H1 (cell line): ENCODE measurements around the gene ENTPD1. TPM values are rescaled to one million over a fixed set of nuclear protein-coding genes. Genes with fewer than 3 reads are reported as not detected.

Experiments used
- CTCF ChIA-PET: fragments of 300-600 bp; sonication (Branson Sonifier 250); formaldehyde crosslinking; loops from one replicate; lab custom pipeline; 2021; ENCODE audit not compliant: partially characterized antibody; lab: Charles Lee
- POLR2A ChIA-PET: fragments of 300-600 bp; sonication (Branson Sonifier 250); formaldehyde crosslinking; loops from one replicate; lab custom pipeline; 2021; ENCODE audit warnings: inconsistent platforms; ENCODE audit not compliant: partially characterized antibody; lab: Charles Lee
- DNase-seq, 2 experiments: peaks; one replicate each; pipeline versions ENCODE4 v3.0.0 to v3.0.0-alpha.2; 2010 to 2022; ENCODE audit warnings: low spot score in 2 of 2, low read depth in 1 of 2, mixed read lengths in 1 of 2
- FAIRE-seq: peaks from 2 replicates; lab custom pipeline; 2011; peaks lifted over from hg19 to GRCh38; lab: Jason Lieb, UNC
- H2AFZ ChIP-seq: 2 replicates; pipeline ENCODE4 v1.8.1; 2012; ENCODE audit warnings: low read length, inconsistent platforms
- H2AK5ac ChIP-seq: 2 replicates; pipeline ENCODE4 v1.6.1; 2013; ENCODE audit warnings: low read depth, low read length
- H2BK120ac ChIP-seq: replicated peaks from 2 replicates; pipeline ENCODE3; 2013; ENCODE audit warnings: low read depth, low read length, inconsistent platforms
- H2BK12ac ChIP-seq: 2 replicates; pipeline ENCODE4 v1.6.1; 2013; ENCODE audit warnings: low read depth, low read length
- H2BK15ac ChIP-seq: 2 replicates; pipeline ENCODE4 v1.6.1; 2013; ENCODE audit warnings: low read length
- H2BK20ac ChIP-seq: 2 replicates; pipeline ENCODE4 v1.6.1; 2013; ENCODE audit warnings: low read length
- H2BK5ac ChIP-seq: 2 replicates; pipeline ENCODE4 v1.6.1; 2013; ENCODE audit warnings: low read depth, low read length
- H3K14ac ChIP-seq: 2 replicates; pipeline ENCODE4 v1.6.1; 2013; ENCODE audit warnings: inconsistent platforms; ENCODE audit not compliant: insufficient read length
- H3K18ac ChIP-seq: 2 replicates; pipeline ENCODE4 v1.6.1; 2013; ENCODE audit warnings: low read length; ENCODE audit errors: extremely low read depth
- H3K23ac ChIP-seq: 2 replicates; pipeline ENCODE4 v1.6.1; 2013; ENCODE audit warnings: inconsistent platforms; ENCODE audit not compliant: insufficient read length
- H3K23me2 ChIP-seq: 2 replicates; pipeline ENCODE4 v1.6.1; 2013; ENCODE audit warnings: low read depth, low read length
- H3K27ac ChIP-seq: 2 replicates; pipeline ENCODE4 v1.6.1; 2011; ENCODE audit warnings: low read depth, low read length, inconsistent platforms
- H3K27me3 ChIP-seq, 4 experiments: replicated peaks in 1 of 4; 1 replicate in 1 of 4; 2 replicates in 3 of 4; pipeline versions ENCODE4 v1.6.1 to v1.8.1; 2011 to 2013; ENCODE audit warnings: low read length in 3 of 4, mild to moderate bottlenecking in 3 of 4, inconsistent platforms in 2 of 4, mixed read lengths in 2 of 4, moderate library complexity in 1 of 4; ENCODE audit not compliant: control insufficient read depth in 3 of 4, insufficient read depth in 3 of 4; ENCODE audit errors: extremely low read depth in 1 of 4
- H3K36me3 ChIP-seq, 4 experiments: 2 replicates each; pipeline versions ENCODE4 v1.6.1 to v1.8.1; 2011 to 2013; ENCODE audit warnings: mild to moderate bottlenecking in 4 of 4, low read length in 3 of 4, moderate library complexity in 2 of 4, control low read depth in 1 of 4, inconsistent platforms in 1 of 4; ENCODE audit not compliant: insufficient read depth in 4 of 4, control insufficient read depth in 2 of 4
- H3K4ac ChIP-seq: replicated peaks from 2 replicates; pipeline ENCODE3; 2013; ENCODE audit warnings: low read length, low read depth, mixed read lengths, inconsistent platforms; ENCODE audit not compliant: insufficient read length
- H3K4me1 ChIP-seq, 4 experiments: replicated peaks in 1 of 4; 1 replicate in 1 of 4; 2 replicates in 3 of 4; pipeline versions ENCODE4 v1.6.1 to v1.8.1; 2011 to 2013; ENCODE audit warnings: low read length in 3 of 4, inconsistent platforms in 2 of 4, mixed read lengths in 1 of 4; ENCODE audit not compliant: insufficient read depth in 4 of 4, control insufficient read depth in 3 of 4
- H3K4me2 ChIP-seq, 2 experiments: 2 replicates each; pipeline versions ENCODE4 v1.6.1 to v1.8.1; 2011 to 2013; ENCODE audit warnings: low read depth in 2 of 2, low read length in 2 of 2, control low read depth in 1 of 2, inconsistent platforms in 1 of 2, mild to moderate bottlenecking in 1 of 2; ENCODE audit not compliant: insufficient read depth in 1 of 2
- H3K4me3 ChIP-seq, 4 experiments: fragments of 200-600, 300-600 bp in 1 of 4; sonication (generic), shearing (Covaris generic), sonication (Bioruptor Twin) in 1 of 4; 2 replicates each; pipeline versions ENCODE4 v1.5.1 to v1.8.1; 2011 to 2016; ENCODE audit warnings: low read length in 4 of 4, low read depth in 3 of 4, control low read depth in 2 of 4, inconsistent platforms in 2 of 4, mild to moderate bottlenecking in 2 of 4, mixed read lengths in 1 of 4, moderate library complexity in 1 of 4; ENCODE audit not compliant: insufficient read depth in 2 of 4; ENCODE audit errors: extremely low read depth in 1 of 4
- H3K56ac ChIP-seq: replicated peaks from 2 replicates; pipeline ENCODE3; 2013; ENCODE audit warnings: low read depth, mild to moderate bottlenecking, mixed read lengths, low read length, inconsistent platforms; ENCODE audit not compliant: insufficient read length
- H3K79me1 ChIP-seq: 2 replicates; pipeline ENCODE4 v1.6.1; 2013; ENCODE audit warnings: low read depth, low read length, control low read depth
- H3K79me2 ChIP-seq, 2 experiments: 2 replicates each; pipeline versions ENCODE4 v1.6.1 to v1.8.1; 2012 to 2013; ENCODE audit warnings: low read length in 2 of 2, mild to moderate bottlenecking in 2 of 2, inconsistent platforms in 1 of 2; ENCODE audit not compliant: insufficient read depth in 2 of 2, control insufficient read depth in 1 of 2
- H3K9ac ChIP-seq, 4 experiments: replicated peaks in 1 of 4; 1 replicate in 1 of 4; 2 replicates in 3 of 4; pipeline versions ENCODE4 v1.6.1 to v1.8.1; 2011 to 2013; ENCODE audit warnings: low read depth in 3 of 4, low read length in 3 of 4, control low read depth in 2 of 4, mild to moderate bottlenecking in 2 of 4, moderate library complexity in 2 of 4, inconsistent platforms in 1 of 4; ENCODE audit errors: extremely low read depth in 1 of 4
- H3K9me3 ChIP-seq, 2 experiments: 2 replicates each; pipeline versions ENCODE4 v1.6.1 to v1.8.1; 2012 to 2013; ENCODE audit warnings: mild to moderate bottlenecking in 2 of 2, moderate library complexity in 2 of 2, control low read depth in 1 of 2, inconsistent platforms in 1 of 2, low read depth in 1 of 2, low read length in 1 of 2, mixed read lengths in 1 of 2; ENCODE audit not compliant: insufficient read depth in 2 of 2
- H4K20me1 ChIP-seq, 2 experiments: replicated peaks in 1 of 2; 2 replicates each; pipeline versions ENCODE3 to v1.8.1; 2011 to 2013; ENCODE audit warnings: inconsistent platforms in 2 of 2, low read length in 2 of 2, mild to moderate bottlenecking in 1 of 2; ENCODE audit not compliant: insufficient read depth in 2 of 2, control insufficient read depth in 1 of 2
- H4K5ac ChIP-seq: 2 replicates; pipeline ENCODE4 v1.6.1; 2013; ENCODE audit warnings: low read length, low read depth, mixed read lengths, inconsistent platforms; ENCODE audit not compliant: insufficient read length
- H4K8ac ChIP-seq: 2 replicates; pipeline ENCODE4 v1.8.0; 2013; ENCODE audit warnings: mild to moderate bottlenecking, moderate library complexity, low read length, inconsistent platforms; ENCODE audit not compliant: insufficient read depth; ENCODE audit errors: extremely low read depth
- H4K91ac ChIP-seq: replicated peaks from 2 replicates; pipeline ENCODE3; 2013; ENCODE audit warnings: low read length, mixed read lengths, inconsistent platforms; ENCODE audit not compliant: insufficient read length
- CEBPB ChIP-seq: IDR thresholded peaks from 2 replicates; pipeline ENCODE4 v1.6.1; 2012; ENCODE audit warnings: low read depth, low read length
- CTCF ChIP-seq, 3 experiments: IDR thresholded peaks; 1 replicate in 2 of 3; 2 replicates in 1 of 3; pipeline versions ENCODE4 v1.5.1 to v1.6.1; 2011; ENCODE audit warnings: low read length in 3 of 3, mild to moderate bottlenecking in 3 of 3, inconsistent platforms in 2 of 3, low read depth in 1 of 3, moderate library complexity in 1 of 3; ENCODE audit not compliant: insufficient read depth in 1 of 3; ENCODE audit errors: control extremely low read depth in 1 of 3
- TAF1 ChIP-seq: IDR thresholded peaks from 2 replicates; pipeline ENCODE4 v1.6.1; 2011; ENCODE audit warnings: mild to moderate bottlenecking, low read depth, low read length
- TEAD4 ChIP-seq: IDR thresholded peaks from 2 replicates; pipeline ENCODE4 v1.6.1; 2012; ENCODE audit warnings: low read depth, low read length, inconsistent platforms, mixed read lengths
- WGBS, 2 experiments: shearing (Covaris generic) in 1 of 2; methylation state at CpG; one replicate each; pipeline versions ENCODE4 v1.1.6 to v1.1.7; 2013 to 2015; ENCODE audit warnings: low lambda C conversion rate in 2 of 2, mixed read lengths in 2 of 2, inconsistent platforms in 1 of 2, low coverage in 1 of 2, missing lambda C conversion rate in 1 of 2; ENCODE audit not compliant: insufficient replicate concordance in 2 of 2, insufficient coverage in 1 of 2, insufficient read length in 1 of 2; ENCODE audit errors: extremely low coverage in 1 of 2, missing lambda C conversion rate in 1 of 2; 5-methylcytosine and 5-hydroxymethylcytosine counted together
- polyA plus RNA-seq, 7 experiments: library from polyadenylated mRNA; depleted of rRNA in 3 of 7; stranded (reverse) in 5 of 7; unstranded in 2 of 7; fragments of >200 nt in 5 of 7; fragments of 200-250 nt in 2 of 7; gene quantifications; 1 replicate in 5 of 7; 2 replicates in 1 of 7; 4 replicates in 1 of 7; pipeline versions ENCODE4 v1.2.1 to v1.2.3, GENCODE V29; 2011 to 2013; ENCODE audit warnings: missing spikeins in 2 of 7, mixed read lengths in 2 of 7
- total RNA-seq: library from RNA; stranded (reverse); fragmentation: NEBNext Ultra II Directional; extraction: Animal tissue kit (Norgen Biotek cat#: 25700); gene quantifications from 2 replicates; pipeline ENCODE4 v1.2.1, GENCODE V29; 2021

ENTPD1 gene
- total and polyA plus RNA-seq, 2 of the 8 experiments (the other 6 are each of a cell fraction or from before 2014, with no cell fraction given): 2.2 to 2.5 TPM

GRCh38 chr10:95759233-95759826, 3.4 kb downstream of the ENTPD1 start:
- no peak overlapping the region for H2AFZ ChIP-seq
- no peak overlapping the region for H3K18ac ChIP-seq
- H3K4ac ChIP-seq: no peak overlapping the region
- H3K23ac ChIP-seq: no peak overlapping the region
- H3K27me3 ChIP-seq: no peaks in the 10 kb centered on the region; a peak in 1 of 7 replicates
- H3K56ac ChIP-seq: no peak overlapping the region
- no peak overlapping the region for H2BK15ac ChIP-seq
- CTCF ChIA-PET: interaction anchor here (1.3 kb wide), 2 partner anchors 66 to 83 kb away, joined by 3 to 4 read pairs; partner anchors contain the start of gene TCTN3
- no peaks in the 10 kb centered on the region for H3K36me3 ChIP-seq
- no peak overlapping the region for H4K8ac ChIP-seq
- no peak overlapping the region for H4K91ac ChIP-seq
- H3K79me2 ChIP-seq: no peaks in the 10 kb centered on the region
- H3K27ac ChIP-seq: no peak overlapping the region
- H3K79me1 ChIP-seq: no peaks in the 10 kb centered on the region
- no peaks in the 10 kb centered on the region for H3K9me3 ChIP-seq
- no peak overlapping the region for H2AK5ac ChIP-seq
- no peak overlapping the region for H2BK120ac ChIP-seq
- no peak for DNase-seq
- H2BK12ac ChIP-seq: no peak overlapping the region
- no peak overlapping the region for H3K14ac ChIP-seq
- no peak overlapping the region for H3K9ac ChIP-seq
- WGBS, 2 experiments: 90% methylated on average over 3 of the region's 3 CpGs; no CpG with 5 or more reads in 1 of the 2 experiments
- no peak overlapping the region for H2BK20ac ChIP-seq
- no peak overlapping the region for H3K4me3 ChIP-seq
- POLR2A ChIA-PET: no interaction called here
- H4K20me1 ChIP-seq: no peaks in the 10 kb centered on the region
- H3K23me2 ChIP-seq: no peaks in the 10 kb centered on the region; the same call in 1 of the 2 replicates
- no peak overlapping the region for H4K5ac ChIP-seq
- no peak for FAIRE-seq
- H3K4me2 ChIP-seq: no peak overlapping the region
- H2BK5ac ChIP-seq: no peak overlapping the region
- peaks cover 0 to 3% (median 1%) of the 10 kb centered on the region in 4 experiments; a peak in 4 of 7 replicates for H3K4me1 ChIP-seq
- TF ChIP-seq CEBPB (no peak), TEAD4 (no peak), TAF1 (no peak), CTCF (IDR thresholded peaks at IDR 0.05; ENCODE audit: control extremely low read depth in 1 of 3, insufficient read depth in 1 of 3, low read depth in 1 of 3, low read length in 3 of 3) (no peak)
